ENCODE measurements around the gene MUC2. TPM values are rescaled to one million over a fixed set of nuclear protein-coding genes. Genes with fewer than 3 reads are reported as not detected.

Gene MUC2
- polyA plus RNA-seq, 1 donor, result 94.8 TPM

GRCh38 chr11:1101318-1102089 lies 26.8 kb downstream of the MUC2 start:
- WGBS (ENCODE audit: insufficient coverage, low lambda C conversion rate), result 72% methylated on average over 5 of the region's 50 CpGs
- peaks cover 15% of the 10 kb centered on the region for H3K9me3 ChIP-seq (ENCODE audit: control insufficient read depth, low read depth, low read length)
- H3K27ac ChIP-seq (ENCODE audit: low read length), result no peak overlapping the region
- no peaks in the 10 kb centered on the region for H3K27me3 ChIP-seq (ENCODE audit: control insufficient read depth, insufficient read depth, low read length)
- H3K4me1 ChIP-seq (ENCODE audit: control insufficient read depth, insufficient read depth, low read length), result no peaks in the 10 kb centered on the region
- H3K36me3 ChIP-seq (ENCODE audit: control insufficient read depth, insufficient read depth, low read length), result no peaks in the 10 kb centered on the region
- no peak overlapping the region for H3K4me3 ChIP-seq (ENCODE audit: low read length)
- DNase-seq, result no peak

- Histone ChIP-seq H3K36me3 (ENCODE audit: control insufficient read depth, insufficient read depth, low read length) (no peaks in the 10 kb centered on the region), H3K4me1 (ENCODE audit: control insufficient read depth, insufficient read depth, low read length) (no peaks in the 10 kb centered on the region), H3K27ac (ENCODE audit: low read length) (no peak overlapping the region), H3K4me3 (ENCODE audit: low read length) (no peak overlapping the region), H3K9me3 (ENCODE audit: control insufficient read depth, low read depth, low read length) (peaks cover 15% of the 10 kb centered on the region), H3K27me3 (ENCODE audit: control insufficient read depth, insufficient read depth, low read length) (no peaks in the 10 kb centered on the region)
- WGBS (ENCODE audit: insufficient coverage, low lambda C conversion rate), result no CpG with 5 or more reads among the region's 31 CpGs
- DNase-seq, result no peak
Measured at GRCh38 chr11:1102221-1102971, 27.7 kb downstream of the MUC2 start.

- Histone ChIP-seq H3K9me3 (ENCODE audit: control insufficient read depth, low read depth, low read length) (peaks cover 15% of the 10 kb centered on the region), H3K4me3 (ENCODE audit: low read length) (no peak overlapping the region), H3K27ac (ENCODE audit: low read length) (no peak overlapping the region), H3K4me1 (ENCODE audit: control insufficient read depth, insufficient read depth, low read length) (no peaks in the 10 kb centered on the region), H3K27me3 (ENCODE audit: control insufficient read depth, insufficient read depth, low read length) (no peaks in the 10 kb centered on the region), H3K36me3 (ENCODE audit: control insufficient read depth, insufficient read depth, low read length) (no peaks in the 10 kb centered on the region)
- WGBS (ENCODE audit: insufficient coverage, low lambda C conversion rate), result no CpG with 5 or more reads among the region's 12 CpGs
- DNase-seq, result no peak
Measured at GRCh38 chr11:1102996-1103395, 28.3 kb downstream of the MUC2 start.

GRCh38 chr11:1103401-1104360 lies 29.0 kb downstream of the MUC2 start:
- no peaks in the 10 kb centered on the region for H3K4me1 ChIP-seq (ENCODE audit: control insufficient read depth, insufficient read depth, low read length)
- WGBS (ENCODE audit: insufficient coverage, low lambda C conversion rate), result no CpG with 5 or more reads among the region's 44 CpGs

GRCh38 chr11:1104411-1105182 lies 29.9 kb downstream of the MUC2 start:
- Histone ChIP-seq H3K4me3 (ENCODE audit: low read length) (no peak overlapping the region), H3K27me3 (ENCODE audit: control insufficient read depth, insufficient read depth, low read length) (no peaks in the 10 kb centered on the region), H3K9me3 (ENCODE audit: control insufficient read depth, low read depth, low read length) (peaks cover 8% of the 10 kb centered on the region), H3K4me1 (ENCODE audit: control insufficient read depth, insufficient read depth, low read length) (no peaks in the 10 kb centered on the region), H3K27ac (ENCODE audit: low read length) (no peak overlapping the region), H3K36me3 (ENCODE audit: control insufficient read depth, insufficient read depth, low read length) (no peaks in the 10 kb centered on the region)
- WGBS (ENCODE audit: insufficient coverage, low lambda C conversion rate), result no CpG with 5 or more reads among the region's 28 CpGs
- no peak for DNase-seq

More at GRCh38 chr11:1103401-1104360, 29.0 kb downstream of the MUC2 start:
- Histone ChIP-seq H3K27me3 (ENCODE audit: control insufficient read depth, insufficient read depth, low read length) (no peaks in the 10 kb centered on the region), H3K27ac (ENCODE audit: low read length) (no peak overlapping the region), H3K9me3 (ENCODE audit: control insufficient read depth, low read depth, low read length) (peaks cover 15% of the 10 kb centered on the region), H3K36me3 (ENCODE audit: control insufficient read depth, insufficient read depth, low read length) (no peaks in the 10 kb centered on the region), H3K4me3 (ENCODE audit: low read length) (no peak overlapping the region)
- DNase-seq, result no peak

- H3K36me3 ChIP-seq (ENCODE audit: control insufficient read depth, insufficient read depth, low read length), result no peaks in the 10 kb centered on the region
- no peak overlapping the region for H3K27ac ChIP-seq (ENCODE audit: low read length)
- no peaks in the 10 kb centered on the region for H3K27me3 ChIP-seq (ENCODE audit: control insufficient read depth, insufficient read depth, low read length)
- no peak for DNase-seq
- H3K4me3 ChIP-seq (ENCODE audit: low read length), result no peak overlapping the region
- no CpG with 5 or more reads among the region's 7 CpGs for WGBS (ENCODE audit: insufficient coverage, low lambda C conversion rate)
- H3K9me3 ChIP-seq (ENCODE audit: control insufficient read depth, low read depth, low read length), result peaks cover 5% of the 10 kb centered on the region
- no peaks in the 10 kb centered on the region for H3K4me1 ChIP-seq (ENCODE audit: control insufficient read depth, insufficient read depth, low read length)
Measured at GRCh38 chr11:1105183-1105565, 30.5 kb downstream of the MUC2 start.

GRCh38 chr11:1106387-1106786 lies 31.7 kb downstream of the MUC2 start:
- Histone ChIP-seq H3K9me3 (ENCODE audit: control insufficient read depth, low read depth, low read length) (peaks cover 4% of the 10 kb centered on the region), H3K4me3 (ENCODE audit: low read length) (no peak overlapping the region), H3K4me1 (ENCODE audit: control insufficient read depth, insufficient read depth, low read length) (no peaks in the 10 kb centered on the region), H3K27ac (ENCODE audit: low read length) (no peak overlapping the region), H3K27me3 (ENCODE audit: control insufficient read depth, insufficient read depth, low read length) (no peaks in the 10 kb centered on the region), H3K36me3 (ENCODE audit: control insufficient read depth, insufficient read depth, low read length) (no peaks in the 10 kb centered on the region)
- WGBS (ENCODE audit: insufficient coverage, low lambda C conversion rate), result no CpG with 5 or more reads among the region's 1 CpG
- DNase-seq, result no peak

GRCh38 chr11:1107316-1108245 lies 32.9 kb downstream of the MUC2 start:
- H3K36me3 ChIP-seq (ENCODE audit: control insufficient read depth, insufficient read depth, low read length), result no peaks in the 10 kb centered on the region
- H3K27ac ChIP-seq (ENCODE audit: low read length), result no peak overlapping the region
- no CpG with 5 or more reads among the region's 32 CpGs for WGBS (ENCODE audit: insufficient coverage, low lambda C conversion rate)
- DNase-seq, result no peak
- H3K4me1 ChIP-seq (ENCODE audit: control insufficient read depth, insufficient read depth, low read length), result no peaks in the 10 kb centered on the region
- no peaks in the 10 kb centered on the region for H3K9me3 ChIP-seq (ENCODE audit: control insufficient read depth, low read depth, low read length)
- H3K27me3 ChIP-seq (ENCODE audit: control insufficient read depth, insufficient read depth, low read length), result no peaks in the 10 kb centered on the region
- no peak overlapping the region for H3K4me3 ChIP-seq (ENCODE audit: low read length)

- Histone ChIP-seq H3K9me3 (ENCODE audit: control insufficient read depth, low read depth, low read length) (no peaks in the 10 kb centered on the region), H3K27me3 (ENCODE audit: control insufficient read depth, insufficient read depth, low read length) (no peaks in the 10 kb centered on the region), H3K27ac (ENCODE audit: low read length) (no peak overlapping the region), H3K36me3 (ENCODE audit: control insufficient read depth, insufficient read depth, low read length) (no peaks in the 10 kb centered on the region), H3K4me1 (ENCODE audit: control insufficient read depth, insufficient read depth, low read length) (no peaks in the 10 kb centered on the region), H3K4me3 (ENCODE audit: low read length) (no peak overlapping the region)
- 73% methylated on average over 3 of the region's 29 CpGs for WGBS (ENCODE audit: insufficient coverage, low lambda C conversion rate)
- DNase-seq, result no peak
Measured at GRCh38 chr11:1108246-1108900, 33.7 kb downstream of the MUC2 start.

Measured in large intestine (tissue), 3 donors.